ENCODE results near the gene ANO3. TPM values are rescaled to one million over a fixed set of nuclear protein-coding genes. Genes with fewer than 3 reads are reported as not detected.

ANO3 gene
- total RNA-seq, 2 donors from 2014 or later = not detected

GRCh38 chr11:26326793-26327400, 5.0 kb upstream of the ANO3 start:
- Mint-ChIP-seq H3K27me3 (peaks cover 2% of the 10 kb centered on the region), H3K4me1 (no peaks in the 10 kb centered on the region), H3K27ac (no peak overlapping the region), H3K4me3 (no peak overlapping the region), H3K36me3 (ENCODE audit: low read depth) (no peaks in the 10 kb centered on the region)
- no peak for ATAC-seq
- no peak for DNase-seq
- no peaks in the 10 kb centered on the region for H3K9me3 ChIP-seq (ENCODE audit: control insufficient read depth, low read length, poor library complexity, severe bottlenecking)

- H3K4me1 Mint-ChIP-seq = no peaks in the 10 kb centered on the region
- ATAC-seq = no peak
- no peaks in the 10 kb centered on the region for H3K9me3 ChIP-seq (ENCODE audit: control insufficient read depth, low read length, poor library complexity, severe bottlenecking)
These were observed 2.7 kb upstream of the ANO3 start for GRCh38 chr11:26329206-26329605.

GRCh38 chr11:26330262-26330661, 1.7 kb upstream of the ANO3 start:
- H3K4me3 Mint-ChIP-seq = no peak overlapping the region
- no peak overlapping the region for H3K27ac Mint-ChIP-seq
- DNase-seq (no peak), ATAC-seq (no peak)
- no peaks in the 10 kb centered on the region for H3K4me1 Mint-ChIP-seq
- peaks cover 14% of the 10 kb centered on the region for H3K27me3 Mint-ChIP-seq
- H3K36me3 Mint-ChIP-seq (ENCODE audit: low read depth) = no peaks in the 10 kb centered on the region
- H3K9me3 ChIP-seq (ENCODE audit: control insufficient read depth, low read length, poor library complexity, severe bottlenecking) = no peaks in the 10 kb centered on the region

More at GRCh38 chr11:26329206-26329605, 2.7 kb upstream of the ANO3 start:
- Mint-ChIP-seq H3K4me3 (no peak overlapping the region), H3K27me3 (peaks cover 14% of the 10 kb centered on the region), H3K36me3 (ENCODE audit: low read depth) (no peaks in the 10 kb centered on the region), H3K27ac (no peak overlapping the region)
- no peak for DNase-seq

- Mint-ChIP-seq H3K4me3 (no peak overlapping the region), H3K4me1 (no peaks in the 10 kb centered on the region), H3K27ac (no peak overlapping the region), H3K36me3 (ENCODE audit: low read depth) (no peaks in the 10 kb centered on the region), H3K27me3 (peaks cover 14% of the 10 kb centered on the region)
- DNase-seq (no peak), ATAC-seq (no peak)
- no peaks in the 10 kb centered on the region for H3K9me3 ChIP-seq (ENCODE audit: control insufficient read depth, low read length, poor library complexity, severe bottlenecking)
These were observed 614 bp downstream of the ANO3 start for GRCh38 chr11:26332572-26332915.

GRCh38 chr11:26333906-26334305, 2.0 kb downstream of the ANO3 start:
- Mint-ChIP-seq H3K27me3 (peaks cover 14% of the 10 kb centered on the region), H3K36me3 (ENCODE audit: low read depth) (no peaks in the 10 kb centered on the region), H3K4me3 (no peak overlapping the region), H3K4me1 (no peaks in the 10 kb centered on the region), H3K27ac (no peak overlapping the region)
- ATAC-seq = no peak
- no peak for DNase-seq
- no peaks in the 10 kb centered on the region for H3K9me3 ChIP-seq (ENCODE audit: control insufficient read depth, low read length, poor library complexity, severe bottlenecking)

GRCh38 chr11:26335903-26336302, 4.0 kb downstream of the ANO3 start:
- Mint-ChIP-seq H3K36me3 (ENCODE audit: low read depth) (no peaks in the 10 kb centered on the region), H3K4me3 (no peak overlapping the region), H3K27me3 (peaks cover 14% of the 10 kb centered on the region), H3K4me1 (no peaks in the 10 kb centered on the region), H3K27ac (no peak overlapping the region)
- H3K9me3 ChIP-seq (ENCODE audit: control insufficient read depth, low read length, poor library complexity, severe bottlenecking) = no peaks in the 10 kb centered on the region
- DNase-seq (no peak), ATAC-seq (no peak)

GRCh38 chr11:26344647-26345046, 12.7 kb downstream of the ANO3 start:
- Mint-ChIP-seq H3K4me3 (no peak overlapping the region), H3K27ac (no peak overlapping the region), H3K27me3 (no peaks in the 10 kb centered on the region), H3K4me1 (no peaks in the 10 kb centered on the region), H3K36me3 (ENCODE audit: low read depth) (no peaks in the 10 kb centered on the region)
- ATAC-seq (no peak), DNase-seq (no peak)
- H3K9me3 ChIP-seq (ENCODE audit: control insufficient read depth, low read length, poor library complexity, severe bottlenecking) = no peaks in the 10 kb centered on the region

- H3K4me3 Mint-ChIP-seq = no peak overlapping the region
- no peaks in the 10 kb centered on the region for H3K36me3 Mint-ChIP-seq (ENCODE audit: low read depth)
- H3K27ac Mint-ChIP-seq = no peak overlapping the region
- no peaks in the 10 kb centered on the region for H3K9me3 ChIP-seq (ENCODE audit: control insufficient read depth, low read length, poor library complexity, severe bottlenecking)
- DNase-seq = no peak
- no peaks in the 10 kb centered on the region for H3K4me1 Mint-ChIP-seq
- no peaks in the 10 kb centered on the region for H3K27me3 Mint-ChIP-seq
- ATAC-seq = no peak
These were observed 16.8 kb downstream of the ANO3 start for GRCh38 chr11:26348776-26349175.

GRCh38 chr11:26350002-26350401, 18.1 kb downstream of the ANO3 start:
- no peak for DNase-seq
- ATAC-seq = no peak
- H3K4me1 Mint-ChIP-seq = no peaks in the 10 kb centered on the region
- no peak overlapping the region for H3K27ac Mint-ChIP-seq
- no peak overlapping the region for H3K4me3 Mint-ChIP-seq
- no peaks in the 10 kb centered on the region for H3K27me3 Mint-ChIP-seq
- no peaks in the 10 kb centered on the region for H3K9me3 ChIP-seq (ENCODE audit: control insufficient read depth, low read length, poor library complexity, severe bottlenecking)
- no peaks in the 10 kb centered on the region for H3K36me3 Mint-ChIP-seq (ENCODE audit: low read depth)

- ATAC-seq (no peak), DNase-seq (no peak)
- H3K4me1 Mint-ChIP-seq = no peaks in the 10 kb centered on the region
- no peak overlapping the region for H3K4me3 Mint-ChIP-seq
- H3K27me3 Mint-ChIP-seq = no peaks in the 10 kb centered on the region
- H3K9me3 ChIP-seq (ENCODE audit: control insufficient read depth, low read length, poor library complexity, severe bottlenecking) = no peaks in the 10 kb centered on the region
- no peak overlapping the region for H3K27ac Mint-ChIP-seq
- H3K36me3 Mint-ChIP-seq (ENCODE audit: low read depth) = no peaks in the 10 kb centered on the region
These were observed 21.1 kb downstream of the ANO3 start for GRCh38 chr11:26353010-26353409.

GRCh38 chr11:26359055-26359454, 27.1 kb downstream of the ANO3 start:
- H3K4me1 Mint-ChIP-seq = no peaks in the 10 kb centered on the region
- no peaks in the 10 kb centered on the region for H3K27me3 Mint-ChIP-seq
- no peak overlapping the region for H3K4me3 Mint-ChIP-seq
- no peaks in the 10 kb centered on the region for H3K9me3 ChIP-seq (ENCODE audit: control insufficient read depth, low read length, poor library complexity, severe bottlenecking)
- no peak for ATAC-seq
- no peaks in the 10 kb centered on the region for H3K36me3 Mint-ChIP-seq (ENCODE audit: low read depth)
- H3K27ac Mint-ChIP-seq = no peak overlapping the region
- DNase-seq = no peak

GRCh38 chr11:26365284-26365683, 33.4 kb downstream of the ANO3 start:
- Mint-ChIP-seq H3K27me3 (no peaks in the 10 kb centered on the region), H3K27ac (no peak overlapping the region), H3K4me1 (no peaks in the 10 kb centered on the region), H3K4me3 (no peak overlapping the region), H3K36me3 (ENCODE audit: low read depth) (no peaks in the 10 kb centered on the region)
- H3K9me3 ChIP-seq (ENCODE audit: control insufficient read depth, low read length, poor library complexity, severe bottlenecking) = peaks cover 2% of the 10 kb centered on the region
- DNase-seq = no peak
- no peak for ATAC-seq

GRCh38 chr11:26377619-26378018, 45.7 kb downstream of the ANO3 start:
- H3K27ac Mint-ChIP-seq = no peak overlapping the region
- H3K4me3 Mint-ChIP-seq = no peak overlapping the region
- no peaks in the 10 kb centered on the region for H3K9me3 ChIP-seq (ENCODE audit: control insufficient read depth, low read length, poor library complexity, severe bottlenecking)
- no peak for DNase-seq
- no peaks in the 10 kb centered on the region for H3K36me3 Mint-ChIP-seq (ENCODE audit: low read depth)
- no peak for ATAC-seq
- H3K4me1 Mint-ChIP-seq = no peaks in the 10 kb centered on the region
- H3K27me3 Mint-ChIP-seq = no peaks in the 10 kb centered on the region

GRCh38 chr11:26399336-26399735, 67.4 kb downstream of the ANO3 start:
- H3K4me1 Mint-ChIP-seq = no peaks in the 10 kb centered on the region
- H3K36me3 Mint-ChIP-seq (ENCODE audit: low read depth) = no peaks in the 10 kb centered on the region
- no peak for DNase-seq
- H3K4me3 Mint-ChIP-seq = no peak overlapping the region
- H3K9me3 ChIP-seq (ENCODE audit: control insufficient read depth, low read length, poor library complexity, severe bottlenecking) = peaks cover 2% of the 10 kb centered on the region
- H3K27ac Mint-ChIP-seq = no peak overlapping the region
- no peak for ATAC-seq
- no peaks in the 10 kb centered on the region for H3K27me3 Mint-ChIP-seq

Measured in T-helper 17 cell (primary cell).